Stomach (tissue), 4 donors: ENCODE data around the gene LGALS4.

Experiments used
- CTCF ChIP-seq, 7 experiments: fragments of 450-650 bp in 4 of 7; fragments of 200-600 bp in 3 of 7; sonication (generic) in 3 of 7; IDR thresholded peaks; one replicate each; pipeline ENCODE4 v1.5.1; 2016 to 2019; ENCODE audit warnings: antibody characterized with exemption in 7 of 7, control low read depth in 2 of 7, mild to moderate bottlenecking in 1 of 7
- EP300 ChIP-seq: sonication (generic); formaldehyde crosslinking; IDR thresholded peaks from one replicate; pipeline ENCODE4 v1.6.1; 2017; ENCODE audit warnings: antibody characterized with exemption
- POLR2A ChIP-seq, 4 donors: fragments of 450-650 bp; IDR thresholded peaks; one replicate each; pipeline ENCODE4 v1.6.1; 2016; ENCODE audit warnings: antibody characterized with exemption in 4 of 4, control low read depth in 2 of 4, mild to moderate bottlenecking in 1 of 4, moderate library complexity in 1 of 4

GRCh38 chr19:38853214-38853613 lies 40.5 kb upstream of the LGALS4 start:
- TF ChIP-seq CTCF (IDR thresholded peaks at IDR 0.05) (no peak), POLR2A (IDR thresholded peaks at IDR 0.05) (no peak), EP300 (no peak)
